GM18511 (cell line): Measurements from ENCODE around the gene RND3.
A peak's percentile ranks its signal among the peaks of the same experiment; 100 is the strongest.

Experiments
- ATAC-seq: cut with Tn5 transposase; IDR thresholded peaks from one replicate; pipeline ENCODE4 v1.9.1; 2021; ENCODE audit warnings: mild to moderate bottlenecking, moderate library complexity; ENCODE audit not compliant: unreplicated experiment

The RND3 gene

GRCh38 chr2:150494234-150494945 lies 6.9 kb upstream of the RND3 start:
- no peak for ATAC-seq

- ATAC-seq, result no peak
Observed at GRCh38 chr2:150491943-150492342, 4.5 kb upstream of the RND3 start.

GRCh38 chr2:150491430-150491829 lies 4.0 kb upstream of the RND3 start:
- ATAC-seq, result no peak

- ATAC-seq, result no peak
Observed at GRCh38 chr2:150490466-150490865, 3.0 kb upstream of the RND3 start.

GRCh38 chr2:150486539-150487484 lies 655 bp downstream of the RND3 start:
- ATAC-seq, result no peak

- ATAC-seq, result no peak
Observed at GRCh38 chr2:150485871-150486538, 1.5 kb downstream of the RND3 start.

- ATAC-seq, result peak; percentile 51
Observed at GRCh38 chr2:150485114-150485870, 2.2 kb downstream of the RND3 start.

GRCh38 chr2:150484461-150485021 lies 2.9 kb downstream of the RND3 start:
- ATAC-seq, result no peak

GRCh38 chr2:150484006-150484405 lies 3.5 kb downstream of the RND3 start:
- no peak for ATAC-seq

- no peak for ATAC-seq
Observed at GRCh38 chr2:150483532-150483931, 3.9 kb downstream of the RND3 start.

GRCh38 chr2:150482667-150483400 lies 4.6 kb downstream of the RND3 start:
- ATAC-seq, result no peak

GRCh38 chr2:150482111-150482510 lies 5.4 kb downstream of the RND3 start:
- no peak for ATAC-seq

- no peak for ATAC-seq
Observed at GRCh38 chr2:150480971-150481830, 6.3 kb downstream of the RND3 start.

- no peak for ATAC-seq
Observed at GRCh38 chr2:150480241-150480640, 7.2 kb downstream of the RND3 start.

GRCh38 chr2:150479075-150479915 lies 8.2 kb downstream of the RND3 start:
- no peak for ATAC-seq

- no peak for ATAC-seq
Observed at GRCh38 chr2:150478200-150478974, 9.1 kb downstream of the RND3 start.

- no peak for ATAC-seq
Observed at GRCh38 chr2:150477347-150477746, 10.1 kb downstream of the RND3 start.
